Osteocyte (in vitro differentiated cells): ENCODE measurements around the gene ENOX1. TPM values are rescaled to one million over a fixed set of nuclear protein-coding genes. Genes with fewer than 3 reads are reported as not detected.

Experiments used
- DNase-seq: peaks from one replicate; pipeline ENCODE4 v3.0.0; 2021; ENCODE audit warnings: mixed read lengths; ENCODE audit not compliant: unreplicated experiment; ENCODE audit errors: extremely low spot score
- H3K27ac Mint-ChIP-seq: one replicate; pipeline ENCODE4 v1.8.0; 2021; ENCODE audit warnings: mild to moderate bottlenecking, mixed read lengths; ENCODE audit not compliant: unreplicated experiment
- H3K27me3 Mint-ChIP-seq: one replicate; pipeline ENCODE4 v1.8.0; 2021; ENCODE audit warnings: mixed read lengths; ENCODE audit not compliant: unreplicated experiment
- H3K36me3 Mint-ChIP-seq: one replicate; pipeline ENCODE4 v1.8.0; 2021; ENCODE audit warnings: mixed read lengths; ENCODE audit not compliant: unreplicated experiment
- H3K4me1 Mint-ChIP-seq: one replicate; pipeline ENCODE4 v1.8.0; 2021; ENCODE audit warnings: mixed read lengths; ENCODE audit not compliant: unreplicated experiment
- H3K4me3 Mint-ChIP-seq: one replicate; pipeline ENCODE4 v1.8.0; 2021; ENCODE audit warnings: mild to moderate bottlenecking, moderate library complexity, mixed read lengths; ENCODE audit not compliant: unreplicated experiment
- H3K9me3 Mint-ChIP-seq: one replicate; pipeline ENCODE4 v1.8.0; 2021; ENCODE audit warnings: mixed read lengths; ENCODE audit not compliant: unreplicated experiment
- total RNA-seq: library from RNA; stranded (reverse); gene quantifications from 2 replicates; pipeline ENCODE4 v1.2.1, GENCODE V29; 2021
- TF ChIP-seq, protein P1 (sequence below): fragments of 200-600 bp; sonication (generic); IDR thresholded peaks from 2 replicates; pipeline ENCODE4 v1.5.0; 2021; ENCODE audit warnings: antibody characterized with exemption, mild to moderate bottlenecking, moderate library complexity

The ENOX1 gene
- total RNA-seq, 1 donor from 2014 or later, result 5.9 TPM

DNA sequence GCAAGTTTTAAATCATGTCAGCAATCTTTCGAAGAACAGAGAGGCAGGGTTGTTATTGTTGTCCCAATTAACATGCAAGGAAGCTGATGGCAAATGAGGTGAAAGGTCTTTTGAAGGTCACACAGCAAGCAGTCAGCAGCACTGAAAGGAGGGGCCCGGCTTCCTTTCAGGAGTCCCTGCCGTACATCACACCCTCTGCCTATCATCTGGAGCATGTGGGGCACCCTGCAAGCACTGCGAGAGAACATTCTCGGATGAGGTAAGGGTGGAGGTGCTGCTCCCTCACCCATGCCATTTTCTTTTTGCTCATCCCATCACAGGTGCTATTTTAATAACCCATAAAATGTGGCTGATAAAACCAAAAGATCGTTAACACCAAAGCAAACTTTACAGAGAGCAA is 111.2 kb downstream of the ENOX1 start:
- H3K36me3 Mint-ChIP-seq, result peaks cover 3% of the 10 kb centered on the region
- H3K4me3 Mint-ChIP-seq, result no peak overlapping the region
- H3K27ac Mint-ChIP-seq, result no peak overlapping the region
- H3K4me1 Mint-ChIP-seq, result peaks cover 9% of the 10 kb centered on the region
- no peaks in the 10 kb centered on the region for H3K27me3 Mint-ChIP-seq
- no peak for DNase-seq
- TF ChIP-seq, protein P1, sequence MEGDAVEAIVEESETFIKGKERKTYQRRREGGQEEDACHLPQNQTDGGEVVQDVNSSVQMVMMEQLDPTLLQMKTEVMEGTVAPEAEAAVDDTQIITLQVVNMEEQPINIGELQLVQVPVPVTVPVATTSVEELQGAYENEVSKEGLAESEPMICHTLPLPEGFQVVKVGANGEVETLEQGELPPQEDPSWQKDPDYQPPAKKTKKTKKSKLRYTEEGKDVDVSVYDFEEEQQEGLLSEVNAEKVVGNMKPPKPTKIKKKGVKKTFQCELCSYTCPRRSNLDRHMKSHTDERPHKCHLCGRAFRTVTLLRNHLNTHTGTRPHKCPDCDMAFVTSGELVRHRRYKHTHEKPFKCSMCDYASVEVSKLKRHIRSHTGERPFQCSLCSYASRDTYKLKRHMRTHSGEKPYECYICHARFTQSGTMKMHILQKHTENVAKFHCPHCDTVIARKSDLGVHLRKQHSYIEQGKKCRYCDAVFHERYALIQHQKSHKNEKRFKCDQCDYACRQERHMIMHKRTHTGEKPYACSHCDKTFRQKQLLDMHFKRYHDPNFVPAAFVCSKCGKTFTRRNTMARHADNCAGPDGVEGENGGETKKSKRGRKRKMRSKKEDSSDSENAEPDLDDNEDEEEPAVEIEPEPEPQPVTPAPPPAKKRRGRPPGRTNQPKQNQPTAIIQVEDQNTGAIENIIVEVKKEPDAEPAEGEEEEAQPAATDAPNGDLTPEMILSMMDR, result no peak
- H3K9me3 Mint-ChIP-seq, result no peaks in the 10 kb centered on the region

DNA sequence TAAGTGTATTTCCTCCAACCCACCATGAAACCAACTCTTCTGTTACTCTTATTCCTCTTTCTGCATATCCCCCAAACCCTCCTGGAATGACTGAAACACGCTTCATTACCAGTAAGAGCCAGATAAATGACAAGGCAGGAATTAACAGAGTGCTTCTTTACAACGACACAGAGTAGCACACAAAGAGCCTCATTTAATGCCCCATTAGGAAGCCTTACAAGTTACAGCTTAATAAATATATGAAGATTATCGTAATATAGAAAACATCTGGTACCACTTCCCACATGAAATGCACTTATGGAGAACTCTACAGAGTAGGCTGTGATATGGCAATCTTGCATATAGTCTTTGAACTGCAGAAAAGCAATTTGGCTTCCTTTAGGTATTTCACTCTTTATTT is 116.8 kb downstream of the ENOX1 start:
- H3K27me3 Mint-ChIP-seq, result no peaks in the 10 kb centered on the region
- no peaks in the 10 kb centered on the region for H3K9me3 Mint-ChIP-seq
- no peak overlapping the region for H3K27ac Mint-ChIP-seq
- no peak overlapping the region for H3K4me3 Mint-ChIP-seq
- no peak for DNase-seq
- TF ChIP-seq, protein P1, result no peak
- H3K36me3 Mint-ChIP-seq, result peaks cover 3% of the 10 kb centered on the region
- H3K4me1 Mint-ChIP-seq, result peaks cover 4% of the 10 kb centered on the region

DNA sequence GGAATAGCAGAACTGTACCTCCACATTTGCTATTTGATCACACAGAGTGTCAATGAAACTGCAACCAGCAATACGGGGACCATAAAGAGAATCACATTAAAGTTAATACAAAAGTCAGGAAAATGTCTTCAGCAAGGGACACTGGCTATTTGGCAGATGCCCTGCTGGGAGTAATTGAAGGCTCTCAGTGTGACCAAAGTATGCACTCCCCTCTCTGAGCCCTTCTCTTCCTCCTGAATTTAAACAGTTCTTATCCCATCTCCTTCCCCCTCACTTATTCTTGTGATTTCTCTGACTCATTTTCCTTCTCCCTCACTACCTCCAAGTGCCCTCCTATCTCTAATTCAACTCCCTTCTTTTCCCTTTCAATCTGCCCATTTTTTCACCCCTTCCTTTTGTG is 117.7 kb downstream of the ENOX1 start:
- TF ChIP-seq, protein P1, result no peak
- Mint-ChIP-seq H3K36me3 (peaks cover 1% of the 10 kb centered on the region), H3K27me3 (no peaks in the 10 kb centered on the region), H3K27ac (no peak overlapping the region), H3K4me1 (peaks cover 12% of the 10 kb centered on the region), H3K9me3 (no peaks in the 10 kb centered on the region), H3K4me3 (no peak overlapping the region)
- no peak for DNase-seq

DNA sequence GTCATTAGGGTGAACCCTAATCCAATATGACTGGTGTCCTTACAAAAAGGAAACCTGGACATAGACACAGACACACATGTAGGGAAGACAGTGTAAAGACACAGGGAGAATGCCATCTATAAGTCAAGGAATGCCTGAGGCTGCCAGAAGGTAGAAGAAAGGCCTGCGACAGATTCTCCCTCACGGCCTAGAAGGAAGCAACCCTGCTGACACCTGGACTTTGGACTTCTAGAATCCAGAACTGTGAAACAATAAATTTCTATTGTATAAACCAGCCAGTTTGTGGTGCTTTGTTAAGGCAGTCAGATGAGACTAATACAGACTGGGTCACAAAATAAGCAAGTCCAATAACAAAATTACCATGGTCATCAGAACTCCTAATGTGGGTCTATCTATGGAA is 120.4 kb downstream of the ENOX1 start:
- H3K27ac Mint-ChIP-seq, result no peak overlapping the region
- H3K4me1 Mint-ChIP-seq, result peaks cover 26% of the 10 kb centered on the region
- no peak overlapping the region for H3K4me3 Mint-ChIP-seq
- H3K9me3 Mint-ChIP-seq, result no peaks in the 10 kb centered on the region
- no peaks in the 10 kb centered on the region for H3K27me3 Mint-ChIP-seq
- no peak for DNase-seq
- no peaks in the 10 kb centered on the region for H3K36me3 Mint-ChIP-seq
- TF ChIP-seq, protein P1, result no peak

DNA sequence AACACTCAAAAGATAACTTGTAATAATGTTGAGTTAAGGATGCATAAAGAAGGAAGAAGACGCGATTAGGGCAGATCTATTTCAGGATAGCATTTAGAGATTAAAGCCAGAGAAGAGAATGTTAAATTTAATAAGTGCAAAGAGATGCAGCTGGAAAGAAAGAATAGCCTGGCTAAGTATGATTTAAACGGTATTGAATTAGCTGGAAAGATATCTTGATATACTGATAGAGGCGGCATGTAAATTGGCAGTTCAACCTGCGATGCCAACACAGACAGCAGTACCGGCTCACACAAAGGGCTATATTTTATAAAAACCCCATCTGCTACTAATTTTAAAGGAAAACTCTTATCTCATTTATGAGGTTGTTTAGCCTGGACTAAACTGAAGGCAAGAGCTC is 121.4 kb downstream of the ENOX1 start:
- no peak for DNase-seq
- peaks cover 26% of the 10 kb centered on the region for H3K4me1 Mint-ChIP-seq
- H3K4me3 Mint-ChIP-seq, result no peak overlapping the region
- H3K9me3 Mint-ChIP-seq, result no peaks in the 10 kb centered on the region
- H3K36me3 Mint-ChIP-seq, result no peaks in the 10 kb centered on the region
- TF ChIP-seq, protein P1, result no peak
- H3K27me3 Mint-ChIP-seq, result no peaks in the 10 kb centered on the region
- H3K27ac Mint-ChIP-seq, result peak overlapping the region; percentile 73
